Measurements from ENCODE around the gene R3HDM2.

Gene R3HDM2

GRCh38 chr12:57472391-57472790 is 41.5 kb upstream of the R3HDM2 start:
- ChIA-PET CTCF (interaction anchor here (1.2 to 1.3 kb wide), 2 partner anchors 14 to 20 kb away, joined by 4 read pairs; partner anchors contain the start of gene GLI1), POLR2A (ENCODE audit: low non-redundant PET) (no interaction called here)
- H3K27ac ChIP-seq = no peak overlapping the region
- no peak for DNase-seq (ENCODE audit: low spot score)
- TF ChIP-seq CTCF (conservative IDR thresholded peaks at IDR 0.05; ENCODE audit: low read depth) = no peak

GRCh38 chr12:57471661-57472060 is 40.8 kb upstream of the R3HDM2 start:
- POLR2A ChIA-PET (ENCODE audit: low non-redundant PET) = no interaction called here
- no peak overlapping the region for H3K27ac ChIP-seq
- no peak for DNase-seq (ENCODE audit: low spot score)
- TF ChIP-seq CTCF (conservative IDR thresholded peaks at IDR 0.05; ENCODE audit: low read depth) = no peak
- CTCF ChIA-PET = interaction anchor here (0.6 to 1.3 kb wide), 3 partner anchors 13 to 436 kb away, joined by 4 to 7 read pairs (median 4); partner anchors contain the start of gene GLI1

- ChIA-PET POLR2A (ENCODE audit: low non-redundant PET) (no interaction called here), CTCF (interaction anchor here (0.6 to 1.3 kb wide), 3 partner anchors 12 to 435 kb away, joined by 4 to 7 read pairs (median 4); partner anchors contain the start of gene GLI1)
- H3K27ac ChIP-seq = no peak overlapping the region
- no peak for TF ChIP-seq CTCF (conservative IDR thresholded peaks at IDR 0.05; ENCODE audit: low read depth)
- no peak for DNase-seq (ENCODE audit: low spot score)
Observed at GRCh38 chr12:57470970-57471656, 40.3 kb upstream of the R3HDM2 start.

GRCh38 chr12:57470286-57470969 is 39.6 kb upstream of the R3HDM2 start:
- CTCF ChIA-PET = no interaction called here
- H3K27ac ChIP-seq = no peak overlapping the region
- POLR2A ChIA-PET (ENCODE audit: low non-redundant PET) = no interaction called here
- no peak for TF ChIP-seq CTCF (conservative IDR thresholded peaks at IDR 0.05; ENCODE audit: low read depth)
- no peak for DNase-seq (ENCODE audit: low spot score)

- DNase-seq (ENCODE audit: low spot score) = no peak
- TF ChIP-seq CTCF (conservative IDR thresholded peaks at IDR 0.05; ENCODE audit: low read depth) = no peak
- ChIA-PET POLR2A (ENCODE audit: low non-redundant PET) (no interaction called here), CTCF (no interaction called here)
- H3K27ac ChIP-seq = no peak overlapping the region
Observed at GRCh38 chr12:57469296-57470164, 38.7 kb upstream of the R3HDM2 start.

GRCh38 chr12:57467915-57468314 is 37.1 kb upstream of the R3HDM2 start:
- no peak overlapping the region for H3K27ac ChIP-seq
- DNase-seq (ENCODE audit: low spot score) = no peak
- no peak for TF ChIP-seq CTCF (conservative IDR thresholded peaks at IDR 0.05; ENCODE audit: low read depth)
- ChIA-PET POLR2A (ENCODE audit: low non-redundant PET) (no interaction called here), CTCF (no interaction called here)
